PFSK-1 (cell line): ENCODE measurements around the gene HINT2.

Experiments used
- POLR2AphosphoS5 ChIP-seq: IDR thresholded peaks from 2 replicates; pipeline ENCODE4 v1.6.1; 2012; ENCODE audit warnings: low read depth, mild to moderate bottlenecking, control low read depth, low read length, moderate library complexity
- TF ChIP-seq, protein P1 (sequence below), 2 experiments: IDR thresholded peaks; 2 replicates each; pipeline versions ENCODE4 v1.6.1 to v1.8.0; 2011 to 2012; ENCODE audit warnings: low read depth in 2 of 2, low read length in 2 of 2, control low read depth in 1 of 2, inconsistent platforms in 1 of 2, mild to moderate bottlenecking in 1 of 2, moderate library complexity in 1 of 2; ENCODE audit not compliant: insufficient read depth in 1 of 2

DNA sequence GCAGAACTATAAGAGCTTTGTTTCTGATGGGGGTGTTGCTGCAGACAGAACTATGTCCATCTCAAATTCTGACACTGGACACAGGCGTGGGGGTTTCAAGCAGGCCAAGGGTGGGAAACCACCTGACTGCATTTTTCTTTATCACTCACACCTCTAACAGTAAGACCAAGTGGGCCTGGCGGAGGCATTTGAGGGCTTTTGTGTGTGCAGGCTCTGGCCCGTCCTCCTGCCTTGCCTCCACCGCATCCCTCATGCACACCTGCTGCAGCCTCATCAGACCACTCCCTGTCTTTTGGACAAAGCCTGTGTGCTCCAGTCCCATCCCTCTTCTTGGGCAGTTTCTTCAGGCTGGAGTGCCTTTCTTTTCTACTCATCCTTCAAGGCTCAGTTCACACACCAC, 47.5 kb upstream of the HINT2 start:
- TF ChIP-seq POLR2AphosphoS5 = no peak
- TF ChIP-seq, protein P1, sequence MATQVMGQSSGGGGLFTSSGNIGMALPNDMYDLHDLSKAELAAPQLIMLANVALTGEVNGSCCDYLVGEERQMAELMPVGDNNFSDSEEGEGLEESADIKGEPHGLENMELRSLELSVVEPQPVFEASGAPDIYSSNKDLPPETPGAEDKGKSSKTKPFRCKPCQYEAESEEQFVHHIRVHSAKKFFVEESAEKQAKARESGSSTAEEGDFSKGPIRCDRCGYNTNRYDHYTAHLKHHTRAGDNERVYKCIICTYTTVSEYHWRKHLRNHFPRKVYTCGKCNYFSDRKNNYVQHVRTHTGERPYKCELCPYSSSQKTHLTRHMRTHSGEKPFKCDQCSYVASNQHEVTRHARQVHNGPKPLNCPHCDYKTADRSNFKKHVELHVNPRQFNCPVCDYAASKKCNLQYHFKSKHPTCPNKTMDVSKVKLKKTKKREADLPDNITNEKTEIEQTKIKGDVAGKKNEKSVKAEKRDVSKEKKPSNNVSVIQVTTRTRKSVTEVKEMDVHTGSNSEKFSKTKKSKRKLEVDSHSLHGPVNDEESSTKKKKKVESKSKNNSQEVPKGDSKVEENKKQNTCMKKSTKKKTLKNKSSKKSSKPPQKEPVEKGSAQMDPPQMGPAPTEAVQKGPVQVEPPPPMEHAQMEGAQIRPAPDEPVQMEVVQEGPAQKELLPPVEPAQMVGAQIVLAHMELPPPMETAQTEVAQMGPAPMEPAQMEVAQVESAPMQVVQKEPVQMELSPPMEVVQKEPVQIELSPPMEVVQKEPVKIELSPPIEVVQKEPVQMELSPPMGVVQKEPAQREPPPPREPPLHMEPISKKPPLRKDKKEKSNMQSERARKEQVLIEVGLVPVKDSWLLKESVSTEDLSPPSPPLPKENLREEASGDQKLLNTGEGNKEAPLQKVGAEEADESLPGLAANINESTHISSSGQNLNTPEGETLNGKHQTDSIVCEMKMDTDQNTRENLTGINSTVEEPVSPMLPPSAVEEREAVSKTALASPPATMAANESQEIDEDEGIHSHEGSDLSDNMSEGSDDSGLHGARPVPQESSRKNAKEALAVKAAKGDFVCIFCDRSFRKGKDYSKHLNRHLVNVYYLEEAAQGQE (IDR thresholded peaks at IDR 0.05; ENCODE audit: insufficient read depth in 1 of 2, low read depth in 2 of 2, low read length in 2 of 2) = no peak
